Measurements from ENCODE around the gene CEP72. TPM values are rescaled to one million over a fixed set of nuclear protein-coding genes. Genes with fewer than 3 reads are reported as not detected.

The CEP72 gene
- total RNA-seq, 1 experiment from 2014 or later: 56.5 TPM

Other genes starting within 250 kb of the CEP72 start
- 63.8 and 69.4 TPM in 2 replicates for gene EXOC3, start 169.2 kb upstream of the CEP72 start, total RNA-seq (2022)
- gene SLC9A3, start 87.9 kb upstream of the CEP72 start, total RNA-seq (2022): 1.1 and 2.0 TPM in 2 replicates
- gene TPPP, start 81.0 kb downstream of the CEP72 start, total RNA-seq (2022): 0.38 and 0.51 TPM in 2 replicates
- gene ZDHHC11B, start 172.4 kb downstream of the CEP72 start, total RNA-seq (2022): 2.2 and 3.0 TPM in 2 replicates
- 53.7 and 60.8 TPM in 2 replicates for gene ZDHHC11, start 238.6 kb downstream of the CEP72 start, total RNA-seq (2022)

All from Calu3 (cell line).